ENCODE data around the gene CD99L2. TPM values are rescaled to one million over a fixed set of nuclear protein-coding genes. Genes with fewer than 3 reads are reported as not detected.

CD99L2 gene
- total RNA-seq, 1 experiment from 2014 or later, result 7.3 TPM

DNA sequence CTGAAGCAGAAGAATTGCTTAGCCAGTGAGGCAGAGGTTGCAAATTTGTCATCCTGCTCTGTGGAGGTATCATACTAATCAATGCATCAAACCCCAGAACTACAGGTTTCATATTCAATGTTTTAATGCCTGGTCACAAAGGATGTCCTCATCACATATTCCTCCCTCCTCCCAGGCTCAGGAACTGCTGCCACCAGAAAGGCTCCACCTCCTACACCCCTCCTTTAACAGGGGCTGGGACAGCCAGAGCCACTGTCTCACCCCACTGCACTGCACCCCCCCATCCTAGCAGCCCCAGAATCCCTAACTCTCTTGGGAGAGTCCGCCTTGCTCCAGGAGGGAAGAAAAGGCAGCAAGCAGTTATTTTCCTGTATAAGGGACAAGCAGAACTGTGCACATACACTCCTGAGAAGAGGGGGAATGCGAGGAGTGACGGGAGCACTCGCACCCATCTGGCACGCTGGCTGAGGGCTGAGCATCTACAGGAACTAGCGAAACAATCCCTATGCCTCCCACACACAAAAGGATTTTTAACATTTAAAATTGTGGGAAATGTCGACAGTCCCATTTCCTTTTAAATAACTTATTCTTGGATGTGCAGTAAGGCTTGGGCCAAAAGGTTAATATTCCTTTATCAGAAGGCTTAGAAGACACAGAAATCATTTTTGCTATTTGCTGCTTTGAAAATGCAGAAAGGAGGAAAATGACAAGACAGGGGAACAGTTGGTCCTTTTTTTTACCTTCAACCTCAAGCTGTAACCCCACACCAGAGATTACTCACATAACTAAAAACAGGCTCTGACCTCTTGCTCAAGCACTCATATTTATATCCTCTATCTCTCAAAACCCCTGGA, 27.8 kb downstream of the CD99L2 start:
- Histone ChIP-seq H3K56ac (ENCODE audit: insufficient read length, low read depth, low read length) (no peak overlapping the region), H3K4me1 (ENCODE audit: insufficient read depth, low read length) (peaks cover 10% of the 10 kb centered on the region; the same call in 1 of the 2 replicates), H3K27me3 (ENCODE audit: insufficient read depth, low read length) (no peaks in the 10 kb centered on the region), H3K23ac (ENCODE audit: insufficient read length, low read depth, low read length) (no peak overlapping the region), H3K14ac (ENCODE audit: insufficient read depth, low read length) (no peak overlapping the region), H3K27ac (ENCODE audit: insufficient read length, low read depth, low read length) (no peak overlapping the region), H2BK5ac (ENCODE audit: insufficient read length, low read length) (no peak overlapping the region), H3K23me2 (ENCODE audit: insufficient read length, low read depth, low read length, poor library complexity, severe bottlenecking) (no peaks in the 10 kb centered on the region), H3K79me2 (ENCODE audit: insufficient read depth, low read length) (peaks cover 2% of the 10 kb centered on the region; the same call in 1 of the 2 replicates), H4K5ac (ENCODE audit: insufficient read length, low read depth, low read length) (no peak overlapping the region), H3K9me3 (ENCODE audit: control insufficient read depth, low read depth, low read length) (peaks cover under 1% of the 10 kb centered on the region), H3K9ac (ENCODE audit: extremely low read depth, insufficient read length, low read length) (no peak overlapping the region), H4K8ac (replicated peaks; ENCODE audit: insufficient read length, low read depth, low read length) (no peak overlapping the region), H2BK20ac (ENCODE audit: low read depth, low read length, poor library complexity, severe bottlenecking) (no peak overlapping the region), H3K18ac (ENCODE audit: insufficient read length, low read depth, low read length) (no peak overlapping the region), H2BK12ac (ENCODE audit: insufficient read length, low read depth, low read length) (no peak overlapping the region), H2BK120ac (ENCODE audit: low read depth, low read length, poor library complexity, severe bottlenecking) (no peak overlapping the region), H2BK15ac (ENCODE audit: low read depth, low read length) (no peak overlapping the region), H3K4ac (ENCODE audit: low read depth, low read length) (no peak overlapping the region), H4K91ac (ENCODE audit: insufficient read length, low read depth, low read length) (no peak overlapping the region), H3K4me2 (ENCODE audit: insufficient read depth, insufficient read length, low read length) (no peak overlapping the region), H2AFZ (ENCODE audit: low read length) (no peak overlapping the region), H4K20me1 (ENCODE audit: control insufficient read depth, insufficient read depth, insufficient read length) (no peaks in the 10 kb centered on the region), H3T11ph (ENCODE audit: low read length) (no peak overlapping the region), H3K79me1 (ENCODE audit: insufficient read depth, low read depth, low read length, poor library complexity, severe bottlenecking) (no peaks in the 10 kb centered on the region), H2AK5ac (ENCODE audit: insufficient read length, low read length) (no peak overlapping the region)
- WGBS (ENCODE audit: extremely low coverage, insufficient read length, low lambda C conversion rate), result no CpG with 5 or more reads among the region's 7 CpGs
- TF ChIP-seq, protein P1, sequence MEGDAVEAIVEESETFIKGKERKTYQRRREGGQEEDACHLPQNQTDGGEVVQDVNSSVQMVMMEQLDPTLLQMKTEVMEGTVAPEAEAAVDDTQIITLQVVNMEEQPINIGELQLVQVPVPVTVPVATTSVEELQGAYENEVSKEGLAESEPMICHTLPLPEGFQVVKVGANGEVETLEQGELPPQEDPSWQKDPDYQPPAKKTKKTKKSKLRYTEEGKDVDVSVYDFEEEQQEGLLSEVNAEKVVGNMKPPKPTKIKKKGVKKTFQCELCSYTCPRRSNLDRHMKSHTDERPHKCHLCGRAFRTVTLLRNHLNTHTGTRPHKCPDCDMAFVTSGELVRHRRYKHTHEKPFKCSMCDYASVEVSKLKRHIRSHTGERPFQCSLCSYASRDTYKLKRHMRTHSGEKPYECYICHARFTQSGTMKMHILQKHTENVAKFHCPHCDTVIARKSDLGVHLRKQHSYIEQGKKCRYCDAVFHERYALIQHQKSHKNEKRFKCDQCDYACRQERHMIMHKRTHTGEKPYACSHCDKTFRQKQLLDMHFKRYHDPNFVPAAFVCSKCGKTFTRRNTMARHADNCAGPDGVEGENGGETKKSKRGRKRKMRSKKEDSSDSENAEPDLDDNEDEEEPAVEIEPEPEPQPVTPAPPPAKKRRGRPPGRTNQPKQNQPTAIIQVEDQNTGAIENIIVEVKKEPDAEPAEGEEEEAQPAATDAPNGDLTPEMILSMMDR (conservative IDR thresholded peaks at IDR 0.05), result no peak
- DNase-seq, result no peak
- H3K4me3 Mint-ChIP-seq, result peak overlapping the region in 1 of 2 experiments; percentile 24; a peak in 1 of 5 replicates
- no peaks in the 10 kb centered on the region for H3K27me3 Mint-ChIP-seq (ENCODE audit: low read depth)
- peaks cover 46 to 68% of the 10 kb centered on the region in 2 experiments for H3K9me3 Mint-ChIP-seq
- H3K4me1 Mint-ChIP-seq, result peaks cover 32 to 36% of the 10 kb centered on the region in 2 experiments
- peak overlapping the region in 2 of 3 experiments; percentile 28 to 30; a peak in 4 of 7 replicates for H3K27ac Mint-ChIP-seq
- peaks cover 9 to 16% (median 10%) of the 10 kb centered on the region in 3 experiments for H3K36me3 Mint-ChIP-seq (ENCODE audit: insufficient read depth in 1 of 3, low read depth in 3 of 3)
